HFFc6 (cell line): Measurements from ENCODE around the gene WTIP. TPM values are rescaled to one million over a fixed set of nuclear protein-coding genes. Genes with fewer than 3 reads are reported as not detected.

Source experiments
- DNase-seq: peaks from one replicate; pipeline ENCODE4 v3.0.0-alpha.2; 2018
- H3K27ac Mint-ChIP-seq: 2 replicates; pipeline ENCODE4 v1.8.0; 2020; ENCODE audit warnings: mild to moderate bottlenecking, mixed read lengths
- H3K27me3 Mint-ChIP-seq: 2 replicates; pipeline ENCODE4 v1.8.0; 2021; ENCODE audit warnings: mild to moderate bottlenecking, moderate library complexity, mixed read lengths; ENCODE audit not compliant: insufficient read depth
- H3K36me3 Mint-ChIP-seq: 2 replicates; pipeline ENCODE4 v1.8.0; 2021; ENCODE audit warnings: low read depth, mixed read lengths
- H3K4me1 Mint-ChIP-seq: 2 replicates; pipeline ENCODE4 v1.8.0; 2020; ENCODE audit warnings: low read depth, mixed read lengths
- H3K4me3 Mint-ChIP-seq: 2 replicates; pipeline ENCODE4 v1.8.0; 2020; ENCODE audit warnings: mild to moderate bottlenecking, moderate library complexity, mixed read lengths
- H3K9me3 Mint-ChIP-seq: 2 replicates; pipeline ENCODE4 v1.8.0; 2020; ENCODE audit warnings: mild to moderate bottlenecking, mixed read lengths
- total RNA-seq, 6 experiments: library from RNA; stranded (reverse); fragmentation: NEBNext Ultra II Directional; extraction: Animal tissue kit (Norgen Biotek cat#: 25700); gene quantifications; 2 replicates in 1 of 6; 3 replicates in 5 of 6; pipeline ENCODE4 v1.2.3, GENCODE V29; 2021
- TF ChIP-seq, protein P1 (sequence below): fragments of 200-600 bp; sonication (generic); IDR thresholded peaks from 2 replicates; pipeline ENCODE4 v1.5.0; 2021; ENCODE audit warnings: antibody characterized with exemption, mild to moderate bottlenecking

Gene WTIP
- total RNA-seq, 6 experiments from 2014 or later, result 27.8 to 35.1 (median 29.4) TPM

DNA sequence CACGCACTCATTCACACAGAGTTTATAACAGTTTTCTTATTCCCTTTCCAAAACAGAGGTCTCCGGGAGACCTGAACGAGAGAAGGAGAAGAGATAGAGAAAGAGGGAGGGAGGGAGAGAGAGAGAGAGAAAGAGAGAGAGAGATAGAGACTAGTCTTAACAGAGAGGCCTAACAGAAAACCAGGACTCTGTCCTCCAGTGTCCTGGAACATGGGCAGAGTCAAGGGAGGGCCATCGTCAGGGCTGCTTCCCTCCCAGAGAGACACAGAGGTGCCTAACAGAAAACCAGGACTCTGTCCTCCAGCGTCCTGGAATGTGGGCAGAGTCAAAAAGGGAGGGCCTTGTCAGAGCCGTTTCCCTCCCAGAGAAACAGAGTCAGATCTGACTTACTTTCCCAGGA lies 78.7 kb downstream of the WTIP start:
- no peaks in the 10 kb centered on the region for H3K4me1 Mint-ChIP-seq
- TF ChIP-seq, protein P1, sequence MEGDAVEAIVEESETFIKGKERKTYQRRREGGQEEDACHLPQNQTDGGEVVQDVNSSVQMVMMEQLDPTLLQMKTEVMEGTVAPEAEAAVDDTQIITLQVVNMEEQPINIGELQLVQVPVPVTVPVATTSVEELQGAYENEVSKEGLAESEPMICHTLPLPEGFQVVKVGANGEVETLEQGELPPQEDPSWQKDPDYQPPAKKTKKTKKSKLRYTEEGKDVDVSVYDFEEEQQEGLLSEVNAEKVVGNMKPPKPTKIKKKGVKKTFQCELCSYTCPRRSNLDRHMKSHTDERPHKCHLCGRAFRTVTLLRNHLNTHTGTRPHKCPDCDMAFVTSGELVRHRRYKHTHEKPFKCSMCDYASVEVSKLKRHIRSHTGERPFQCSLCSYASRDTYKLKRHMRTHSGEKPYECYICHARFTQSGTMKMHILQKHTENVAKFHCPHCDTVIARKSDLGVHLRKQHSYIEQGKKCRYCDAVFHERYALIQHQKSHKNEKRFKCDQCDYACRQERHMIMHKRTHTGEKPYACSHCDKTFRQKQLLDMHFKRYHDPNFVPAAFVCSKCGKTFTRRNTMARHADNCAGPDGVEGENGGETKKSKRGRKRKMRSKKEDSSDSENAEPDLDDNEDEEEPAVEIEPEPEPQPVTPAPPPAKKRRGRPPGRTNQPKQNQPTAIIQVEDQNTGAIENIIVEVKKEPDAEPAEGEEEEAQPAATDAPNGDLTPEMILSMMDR, result no peak
- DNase-seq, result no peak
- no peak overlapping the region for H3K4me3 Mint-ChIP-seq
- H3K9me3 Mint-ChIP-seq, result no peaks in the 10 kb centered on the region; the same call in 1 of the 2 replicates
- H3K36me3 Mint-ChIP-seq, result no peaks in the 10 kb centered on the region
- peaks cover 27% of the 10 kb centered on the region for H3K27me3 Mint-ChIP-seq
- H3K27ac Mint-ChIP-seq, result no peak overlapping the region

Other genes starting within 250 kb of the WTIP start
- 10 to 100 TPM; 16.2 to 26.0 (median 22.7) TPM for gene GARRE1, start 227.2 kb upstream of the WTIP start, total RNA-seq
- 100 to 1,000 TPM; 171 to 254 (median 212) TPM for gene GPI, start 116.6 kb upstream of the WTIP start, total RNA-seq
- gene PDCD2L, start 77.4 kb upstream of the WTIP start, total RNA-seq, result 10 to 100 TPM in 5 of 6 experiments, 1 to 10 TPM in 1; 8.8 to 13.3 (median 12.0) TPM
- gene UBA2, start 53.4 kb upstream of the WTIP start, total RNA-seq, result 10 to 100 TPM; 75.2 to 91.0 (median 86.8) TPM
- under 1 TPM in 1 of 6 experiments, not detected in 5; 0.10 TPM for gene SCGB2B2, start 195.4 kb downstream of the WTIP start, total RNA-seq
- 10 to 100 TPM in 3 of 6 experiments, 1 to 10 TPM in 3; 8.6 to 12.0 (median 9.7) TPM for gene ZNF302, start 195.9 kb downstream of the WTIP start, total RNA-seq